Muscle layer of duodenum (tissue), 2 donors: Measurements from ENCODE around the gene GIGYF1.
A peak's percentile ranks its signal among the peaks of the same experiment; 100 is the strongest.
"Not testable (repeated sequence)": the region's sequence is repeated elsewhere in the genome, so short reads cannot be mapped to it uniquely, and the experiment has no call there.

Source experiments
- H3K27ac ChIP-seq: one replicate; pipeline ENCODE4 v1.7.0; 2013; ENCODE audit warnings: mild to moderate bottlenecking, low read length
- H3K27me3 ChIP-seq: one replicate; pipeline ENCODE4 v1.7.0; 2013; ENCODE audit warnings: low read depth, mild to moderate bottlenecking, control low read depth, low read length
- H3K36me3 ChIP-seq, 2 donors: one replicate each; pipeline ENCODE4 v1.7.0; 2013; ENCODE audit warnings: low read length in 2 of 2, control low read depth in 1 of 2, mild to moderate bottlenecking in 1 of 2; ENCODE audit not compliant: insufficient read depth in 2 of 2, control insufficient read depth in 1 of 2
- H3K4me1 ChIP-seq, 2 donors: one replicate each; pipeline ENCODE4 v1.7.0; 2013; ENCODE audit warnings: low read length in 2 of 2, mild to moderate bottlenecking in 2 of 2, control low read depth in 1 of 2, moderate library complexity in 1 of 2; ENCODE audit not compliant: insufficient read depth in 2 of 2, control insufficient read depth in 1 of 2
- H3K4me3 ChIP-seq, 2 donors: one replicate each; pipeline ENCODE4 v1.7.0; 2013; ENCODE audit warnings: low read length in 2 of 2, low read depth in 1 of 2, mild to moderate bottlenecking in 1 of 2
- H3K9me3 ChIP-seq, 2 donors: one replicate each; pipeline ENCODE4 v1.7.0; 2013; ENCODE audit warnings: low read length in 2 of 2, control low read depth in 1 of 2, mild to moderate bottlenecking in 1 of 2; ENCODE audit not compliant: control insufficient read depth in 1 of 2
- donor health status: healthy.

Gene GIGYF1

DNA sequence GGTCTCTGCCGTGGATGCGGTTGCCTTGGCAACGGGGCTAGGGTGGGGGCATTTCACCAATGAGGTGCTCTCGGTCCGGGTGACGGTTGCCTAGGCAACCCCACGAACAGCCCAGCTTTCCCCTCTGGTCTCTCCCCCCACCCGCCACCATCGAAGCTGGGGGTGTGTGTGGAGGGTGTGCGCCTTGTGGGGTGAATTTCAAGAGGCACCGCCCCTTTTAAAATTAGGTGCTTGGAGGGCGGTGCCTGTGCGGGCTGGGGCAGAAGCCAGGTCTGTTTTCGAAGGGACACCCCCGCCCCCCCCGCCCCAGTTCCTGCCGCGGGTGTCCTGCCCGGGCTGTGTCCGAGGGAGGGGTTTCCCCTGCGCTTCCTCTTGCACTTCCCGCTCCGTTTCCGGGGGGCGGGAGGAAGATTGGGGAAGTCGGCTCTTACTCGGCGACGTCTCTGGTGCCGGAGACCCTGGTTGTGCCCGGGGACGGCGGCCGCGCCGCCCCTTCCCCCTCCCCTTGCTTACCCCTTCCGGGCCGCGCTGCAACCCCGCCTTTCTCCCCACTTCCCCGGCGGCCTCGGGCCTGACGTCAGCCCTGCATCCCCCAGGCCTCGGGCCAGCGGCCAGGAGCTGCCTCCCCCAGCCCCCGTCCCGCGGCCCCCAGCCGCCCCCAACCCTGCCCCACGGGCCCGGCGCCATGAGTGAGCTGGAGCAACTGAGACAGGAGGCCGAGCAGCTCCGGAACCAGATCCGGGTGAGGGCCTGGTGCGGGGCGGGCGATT, 18.3 kb downstream of the GIGYF1 start:
- H3K4me3 ChIP-seq = peak overlapping the region; percentile 53 to 98

GRCh38 chr7:100675105-100675451, 19.0 kb downstream of the GIGYF1 start:
- Histone ChIP-seq H3K4me1 (peaks cover 0 to 16% of the 10 kb centered on the region in 2 donors), H3K27ac (no peak overlapping the region), H3K27me3 (no peaks in the 10 kb centered on the region), H3K4me3 (peak overlapping the region; percentile 73 to 98), H3K36me3 (peaks cover 22 to 33% of the 10 kb centered on the region in 2 donors), H3K9me3 (no peaks in the 10 kb centered on the region)

More for the DNA sequence above, 18.3 kb downstream of the GIGYF1 start:
- Histone ChIP-seq H3K27ac (peak overlapping the region; percentile 8), H3K27me3 (no peaks in the 10 kb centered on the region), H3K36me3 (peaks cover 22 to 33% of the 10 kb centered on the region in 2 donors), H3K4me1 (peaks cover 0 to 17% of the 10 kb centered on the region in 2 donors), H3K9me3 (no peaks in the 10 kb centered on the region)

- no peaks in the 10 kb centered on the region for H3K27me3 ChIP-seq
- H3K36me3 ChIP-seq = peaks cover 20 to 29% of the 10 kb centered on the region in 2 donors
- H3K9me3 ChIP-seq = no peaks in the 10 kb centered on the region
- peaks cover 0 to 11% of the 10 kb centered on the region in 2 donors for H3K4me1 ChIP-seq
- H3K4me3 ChIP-seq = peak overlapping the region; percentile 73 to 98
- H3K27ac ChIP-seq = peak overlapping the region; percentile 85
Measured at GRCh38 chr7:100674411-100675104, 19.5 kb downstream of the GIGYF1 start.

DNA sequence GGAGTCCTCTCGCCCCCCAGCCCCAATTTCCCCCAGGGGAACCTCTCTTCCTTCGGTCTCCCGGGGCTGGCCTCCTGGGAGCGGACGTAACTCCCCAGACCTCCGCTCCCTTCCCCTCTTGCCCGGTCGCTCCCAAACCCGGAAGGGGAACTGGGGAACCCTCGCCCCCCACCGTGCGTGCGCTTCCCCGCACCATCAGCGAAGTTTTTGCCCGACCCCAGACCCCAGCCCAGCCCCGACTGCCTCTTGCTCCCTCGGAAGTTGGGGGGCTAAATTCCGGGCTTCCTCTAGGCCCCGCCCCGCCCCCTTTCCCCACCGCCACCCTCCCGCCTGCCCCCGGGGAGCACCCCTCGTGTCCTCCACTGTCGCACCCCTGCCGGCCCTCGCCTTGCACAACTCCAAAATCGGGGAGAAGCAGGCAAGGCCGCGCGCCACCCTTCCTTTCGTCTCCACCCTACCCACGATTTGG, 20.1 kb downstream of the GIGYF1 start:
- H3K9me3 ChIP-seq = no peaks in the 10 kb centered on the region
- peak overlapping the region; percentile 73 to 98 for H3K4me3 ChIP-seq
- peaks cover 0 to 8% of the 10 kb centered on the region in 2 donors for H3K4me1 ChIP-seq
- no peaks in the 10 kb centered on the region for H3K27me3 ChIP-seq
- peak overlapping the region; percentile 85 for H3K27ac ChIP-seq
- H3K36me3 ChIP-seq = peaks cover 16 to 23% of the 10 kb centered on the region in 2 donors

- peaks cover 0 to 8% of the 10 kb centered on the region in 2 donors for H3K4me1 ChIP-seq
- H3K9me3 ChIP-seq = no peaks in the 10 kb centered on the region
- H3K36me3 ChIP-seq = peaks cover 16 to 18% of the 10 kb centered on the region in 2 donors
- H3K27me3 ChIP-seq = no peaks in the 10 kb centered on the region
- H3K27ac ChIP-seq = peak within 1 kb of the TSS; percentile 93
- H3K4me3 ChIP-seq = peak within 1 kb of the TSS; percentile 73 to 98
Measured at GRCh38 chr7:100673302-100673941, 20.6 kb downstream of the GIGYF1 start, which contains the start of gene GNB2. Gene GNB2, plus strand, starts transcription at chr7:100673740. Its CDS starts 2,526 bp downstream, at chr7:100676266.

DNA sequence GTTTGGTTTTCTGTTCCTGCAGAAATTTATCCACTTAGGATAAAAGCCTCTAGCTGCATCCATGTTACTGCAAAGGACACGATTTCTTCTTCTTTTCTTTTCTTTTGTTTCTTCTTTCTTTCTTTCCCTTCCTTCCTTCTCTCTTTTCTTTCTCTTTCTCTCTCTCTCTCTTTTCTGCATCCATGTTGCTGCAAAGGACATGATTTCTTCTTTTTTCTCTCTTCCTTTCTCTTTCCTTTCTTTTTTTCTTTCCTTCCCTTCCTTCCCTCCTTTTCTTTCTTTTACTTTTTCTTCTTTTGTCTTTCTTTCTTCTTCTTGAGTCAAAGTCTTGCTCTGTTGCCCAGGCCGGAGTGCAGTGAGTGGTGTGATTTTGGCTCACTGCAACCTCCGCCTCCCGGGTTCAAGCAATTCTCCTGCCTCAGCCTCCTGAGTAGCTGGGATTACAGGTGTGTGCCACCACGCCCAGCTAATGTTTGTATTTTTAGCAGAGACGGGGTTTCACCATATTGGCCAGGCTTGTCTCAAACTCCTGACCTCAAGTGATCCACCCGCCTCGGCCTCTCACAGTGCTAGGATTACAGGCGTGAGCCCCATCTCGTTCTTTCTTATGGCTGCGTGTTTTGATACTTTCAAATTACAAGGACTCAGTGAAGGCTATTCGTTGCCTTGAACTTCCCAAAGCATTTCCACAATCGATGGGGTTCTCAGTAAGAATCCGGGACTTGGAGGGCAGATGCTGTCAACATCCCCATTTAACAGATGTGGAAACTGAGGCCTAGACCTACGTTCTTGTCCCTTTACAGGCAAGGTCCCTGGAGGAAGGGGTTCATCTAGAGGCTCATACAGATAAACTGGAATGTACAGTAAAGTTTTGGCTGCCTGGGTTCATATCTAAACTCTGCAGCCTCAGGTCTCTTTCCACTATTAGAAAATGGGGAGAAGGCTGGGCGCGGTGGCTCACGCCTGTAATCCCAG, 22.4 kb downstream of the GIGYF1 start:
- Histone ChIP-seq H3K27me3 (no peaks in the 10 kb centered on the region), H3K36me3 (peaks cover 0 to 3% of the 10 kb centered on the region in 2 donors), H3K4me3 (no peak overlapping the region), H3K27ac (no peak overlapping the region), H3K4me1 (peaks cover 0 to 6% of the 10 kb centered on the region in 2 donors), H3K9me3 (no peaks in the 10 kb centered on the region)

DNA sequence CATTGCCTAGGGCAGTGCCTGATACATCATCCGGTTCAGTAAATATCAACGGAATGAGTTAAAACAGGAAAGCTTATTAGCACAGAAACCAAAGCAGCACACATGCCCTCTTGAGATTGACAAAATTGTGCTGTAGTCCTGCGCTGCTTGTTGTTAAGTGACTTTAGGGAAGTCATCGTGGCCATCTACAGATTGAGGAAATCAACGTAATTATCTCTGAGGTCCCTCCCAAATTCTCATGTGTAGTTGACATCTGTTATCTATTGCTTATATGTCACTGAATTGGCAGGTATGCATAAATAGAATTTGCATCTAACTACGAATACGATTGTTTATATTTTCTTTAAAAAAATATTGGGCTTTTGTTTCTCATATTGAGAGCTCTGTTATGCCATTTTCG, 24.0 kb downstream of the GIGYF1 start:
- H3K4me1 ChIP-seq = no peaks in the 10 kb centered on the region
- H3K27me3 ChIP-seq = no peaks in the 10 kb centered on the region
- H3K9me3 ChIP-seq = no peaks in the 10 kb centered on the region
- H3K27ac ChIP-seq = no peak overlapping the region
- no peaks in the 10 kb centered on the region for H3K36me3 ChIP-seq
- no peak overlapping the region for H3K4me3 ChIP-seq

- H3K9me3 ChIP-seq, H3K27me3 ChIP-seq, H3K4me3 ChIP-seq, H3K27ac ChIP-seq, H3K4me1 ChIP-seq, H3K36me3 ChIP-seq: not testable (repeated sequence)
Measured at GRCh38 chr7:100669106-100669505, 24.9 kb downstream of the GIGYF1 start.

DNA sequence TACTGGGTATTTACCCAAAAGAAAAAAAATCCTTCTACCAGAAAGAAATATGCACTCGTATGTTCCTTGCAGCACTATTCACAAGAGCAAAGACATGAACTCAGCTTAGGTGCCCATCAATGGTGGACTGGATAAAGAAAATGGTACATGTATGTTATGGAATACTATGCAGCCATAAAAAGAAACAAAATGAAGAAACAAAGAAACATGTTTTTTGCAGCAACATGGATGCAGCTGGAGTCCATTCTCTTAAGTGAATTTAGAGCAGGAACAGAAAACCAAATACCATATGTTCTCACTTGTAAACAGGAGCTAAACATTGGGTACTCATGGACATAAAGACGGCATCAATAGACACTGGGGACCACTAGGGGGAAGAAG, 26.0 kb downstream of the GIGYF1 start:
- Histone ChIP-seq H3K27me3 (no peaks in the 10 kb centered on the region), H3K27ac (no peak overlapping the region), H3K36me3 (no peaks in the 10 kb centered on the region), H3K9me3 (no peaks in the 10 kb centered on the region), H3K4me3 (no peak overlapping the region), H3K4me1 (no peaks in the 10 kb centered on the region)

DNA sequence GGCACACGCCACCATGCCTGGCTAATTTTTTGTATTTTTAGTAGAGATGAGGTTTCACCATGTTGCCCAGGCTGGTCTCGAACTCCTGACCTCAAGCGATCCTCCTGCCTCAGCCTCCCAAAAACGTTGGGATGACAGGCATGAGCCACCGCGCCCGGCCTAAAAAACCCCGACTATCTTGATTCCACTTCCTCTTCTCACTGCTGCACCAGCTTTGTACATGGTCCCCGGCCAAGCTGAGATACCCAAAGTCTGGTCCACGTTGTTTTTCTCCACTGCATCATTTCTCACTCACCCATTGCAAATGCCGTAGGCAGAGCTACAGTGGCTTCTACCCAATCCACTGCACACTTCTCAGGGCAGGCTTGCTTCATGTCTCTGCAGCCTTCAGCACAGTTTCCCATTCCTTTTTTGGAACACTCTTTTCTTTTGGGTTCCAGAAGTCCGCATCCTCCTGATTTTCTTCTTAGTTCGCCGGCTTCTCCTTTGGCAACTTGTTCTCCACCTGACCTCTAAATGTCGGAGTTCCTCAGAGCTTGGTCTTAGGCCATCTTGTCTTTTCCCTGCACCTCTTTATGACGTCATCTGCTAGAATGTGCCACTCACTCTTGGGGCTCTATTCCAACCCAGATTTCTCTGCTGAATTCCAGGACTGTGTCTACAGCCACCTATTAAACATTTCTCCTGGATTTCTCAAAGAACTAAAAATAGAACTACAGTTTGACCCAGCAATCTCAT, 26.6 kb downstream of the GIGYF1 start:
- no peaks in the 10 kb centered on the region for H3K9me3 ChIP-seq
- no peaks in the 10 kb centered on the region for H3K27me3 ChIP-seq
- H3K36me3 ChIP-seq = no peaks in the 10 kb centered on the region
- no peak overlapping the region for H3K27ac ChIP-seq
- H3K4me3 ChIP-seq = no peak overlapping the region
- no peaks in the 10 kb centered on the region for H3K4me1 ChIP-seq
